ENCODE measurements around the gene SCAI. TPM values are rescaled to one million over a fixed set of nuclear protein-coding genes. Genes with fewer than 3 reads are reported as not detected.

SCAI gene
- total and polyA plus RNA-seq, 9 of the 15 experiments (the other 6 are each of a cell fraction or from before 2014, with no cell fraction given) = 0.70 to 12.4 (median 4.2) TPM

DNA sequence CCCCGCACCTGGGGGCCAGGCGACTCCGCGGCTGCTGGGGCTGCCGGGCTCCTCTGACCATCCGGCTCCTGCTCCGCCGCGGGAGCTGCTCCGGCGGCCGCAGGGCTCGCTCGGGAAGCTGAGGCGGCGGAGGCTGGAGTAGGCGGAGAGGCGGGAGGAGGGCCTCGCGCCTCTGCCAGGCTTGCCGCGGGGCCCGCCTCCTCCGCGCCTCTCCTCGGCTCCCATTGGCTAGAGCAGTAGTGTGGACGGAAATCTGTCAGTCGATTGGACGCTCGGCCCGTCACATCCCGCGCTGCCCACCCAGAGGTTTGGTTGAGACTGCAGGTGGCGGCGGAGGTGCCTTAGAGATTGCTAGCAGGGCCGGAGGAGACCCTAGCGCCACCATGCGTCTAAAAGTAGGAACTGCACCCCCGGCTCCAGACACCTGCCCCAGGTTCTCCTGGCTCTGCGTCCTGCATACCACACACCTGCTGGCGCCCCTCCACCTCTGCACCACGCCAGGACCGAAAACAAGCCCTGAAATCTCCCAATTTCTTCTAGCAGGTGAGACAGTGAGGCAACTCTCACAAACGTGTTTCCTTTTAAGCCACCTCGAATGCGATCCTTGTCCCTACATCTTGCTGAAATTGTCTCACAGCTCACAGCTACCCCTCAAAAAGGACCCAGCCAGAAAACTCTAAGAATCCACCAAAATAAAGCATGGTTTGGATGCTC, at the start of gene SCAI (continued):
- TF ChIP-seq EGR1 (conservative IDR thresholded peaks at IDR 0.05) = peak; percentile 83
- TF ChIP-seq, protein P1, sequence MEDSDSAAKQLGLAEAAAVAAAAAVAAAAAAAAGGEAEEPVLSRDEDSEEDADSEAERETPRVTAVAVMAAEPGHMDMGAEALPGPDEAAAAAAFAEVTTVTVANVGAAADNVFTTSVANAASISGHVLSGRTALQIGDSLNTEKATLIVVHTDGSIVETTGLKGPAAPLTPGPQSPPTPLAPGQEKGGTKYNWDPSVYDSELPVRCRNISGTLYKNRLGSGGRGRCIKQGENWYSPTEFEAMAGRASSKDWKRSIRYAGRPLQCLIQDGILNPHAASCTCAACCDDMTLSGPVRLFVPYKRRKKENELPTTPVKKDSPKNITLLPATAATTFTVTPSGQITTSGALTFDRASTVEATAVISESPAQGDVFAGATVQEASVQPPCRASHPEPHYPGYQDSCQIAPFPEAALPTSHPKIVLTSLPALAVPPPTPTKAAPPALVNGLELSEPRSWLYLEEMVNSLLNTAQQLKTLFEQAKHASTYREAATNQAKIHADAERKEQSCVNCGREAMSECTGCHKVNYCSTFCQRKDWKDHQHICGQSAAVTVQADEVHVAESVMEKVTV (CRISPR knock-in tag; IDR thresholded peaks at IDR 0.05) = peak; percentile 86
- no peak for TF ChIP-seq GTF2A2 (tag; IDR thresholded peaks at IDR 0.05)
- TF ChIP-seq NUFIP1 (IDR thresholded peaks at IDR 0.05; ENCODE audit: partially characterized antibody) = no peak
- TF ChIP-seq RBM25 (IDR thresholded peaks at IDR 0.05; ENCODE audit: low read depth, low read length, severe bottlenecking) = peak; percentile 98
- TF ChIP-seq BDP1 (IDR thresholded peaks at IDR 0.05; ENCODE audit: insufficient read depth, insufficient read length) = no peak
- no peak for TF ChIP-seq IFI16 (CRISPR knock-in tag; IDR thresholded peaks at IDR 0.05)
- TF ChIP-seq CREB1 (IDR thresholded peaks at IDR 0.05) = peak; percentile 38; the same call in 1 of the 2 replicates
- peak; percentile 38; the same call in 1 of the 2 replicates for TF ChIP-seq CREB1 (CRISPR knock-in tag; IDR thresholded peaks at IDR 0.05)
- no peak for TF ChIP-seq HDAC3 (IDR thresholded peaks at IDR 0.05; ENCODE audit: borderline replicate concordance, partially characterized antibody)
- TF ChIP-seq L3MBTL2 (IDR thresholded peaks at IDR 0.05) = peak; percentile 98
- TF ChIP-seq ESRRA (IDR thresholded peaks at IDR 0.05; ENCODE audit: borderline replicate concordance, low read depth) = peak; percentile 72
- peak; percentile 93 for TF ChIP-seq CXXC5 (CRISPR knock-in tag; IDR thresholded peaks at IDR 0.05)
- TF ChIP-seq CHD2 (IDR thresholded peaks at IDR 0.05; ENCODE audit: low read depth, low read length) = peak; percentile 84
- TF ChIP-seq MEIS2 (IDR thresholded peaks at IDR 0.05; ENCODE audit: partially characterized antibody) = peak; percentile 34
- no peak for TF ChIP-seq LCOR (CRISPR knock-in tag; IDR thresholded peaks at IDR 0.05)
- TF ChIP-seq NFYB (IDR thresholded peaks at IDR 0.05; ENCODE audit: extremely low read depth, insufficient read length) = peak; percentile 81
- TF ChIP-seq HOXB6 (CRISPR knock-in tag; IDR thresholded peaks at IDR 0.05; ENCODE audit: borderline replicate concordance) = no peak
- no peak for TF ChIP-seq ZSCAN32 (CRISPR knock-in tag; IDR thresholded peaks at IDR 0.05)
- no peak for TF ChIP-seq THAP12 (CRISPR knock-in tag; IDR thresholded peaks at IDR 0.05)
- TF ChIP-seq YBX1 (IDR thresholded peaks at IDR 0.05) = no peak
- peak; percentile 38 for TF ChIP-seq JUND (IDR thresholded peaks at IDR 0.05; ENCODE audit: borderline replicate concordance, low read depth, low read length)
- TF ChIP-seq JUND (tag; IDR thresholded peaks at IDR 0.05; ENCODE audit: borderline replicate concordance, low read depth, low read length) = no peak
- TF ChIP-seq MBD2 (IDR thresholded peaks at IDR 0.05; ENCODE audit: borderline replicate concordance, low read depth) = peak; percentile 98
- TF ChIP-seq KLF13 (tag; IDR thresholded peaks at IDR 0.05; ENCODE audit: borderline replicate concordance, low read depth) = no peak
- TF ChIP-seq NRF1 (conservative IDR thresholded peaks at IDR 0.05 in 1 of 2, IDR thresholded peaks at IDR 0.05 in 1 of 2) = peak; percentile 61 to 72

Measured in K562 (cell line).